Head of caudate nucleus (tissue), 42 donors: ENCODE data around the gene JMJD4.

Source experiments
- DNase-seq, 42 donors: peaks; one replicate each; pipeline versions ENCODE4 v3.0.0 to v3.0.0-alpha.2; 2020 to 2021; ENCODE audit warnings: mixed read lengths in 7 of 42
- intact Hi-C: fragments of 100-400 bp; cut with DNase I; formaldehyde crosslinking; loops from one replicate; pipeline ENCODE4 v1.15.0; 2022

The JMJD4 gene

GRCh38 chr1:227769936-227770494 is 34.9 kb upstream of the JMJD4 start:
- DNase-seq = no peak
- intact Hi-C loops = no loop called here

GRCh38 chr1:227769047-227769935 is 34.2 kb upstream of the JMJD4 start:
- intact Hi-C loops = no loop called here
- no peak for DNase-seq

- DNase-seq = peak in 1 of 42 donors; percentile 14
- intact Hi-C loops = no loop called here
Measured at GRCh38 chr1:227768640-227769039, 33.5 kb upstream of the JMJD4 start.

- DNase-seq = peak in 15 of 42 donors; percentile 21 to 65 (median 50)
- intact Hi-C loops = no loop called here
Measured at GRCh38 chr1:227768125-227768439, 33.0 kb upstream of the JMJD4 start.

- intact Hi-C loops = no loop called here
- DNase-seq = no peak
Measured at GRCh38 chr1:227767401-227768124, 32.5 kb upstream of the JMJD4 start.

- intact Hi-C loops = no loop called here
- DNase-seq = no peak
Measured at GRCh38 chr1:227766653-227767277, 31.7 kb upstream of the JMJD4 start.

GRCh38 chr1:227766015-227766634 is 31.0 kb upstream of the JMJD4 start:
- peak in 33 of 42 donors; percentile 38 to 89 (median 62) for DNase-seq
- intact Hi-C loops = no loop called here

- intact Hi-C loops = no loop called here
- DNase-seq = peak in 21 of 42 donors; percentile 32 to 81 (median 55)
Measured at GRCh38 chr1:227765261-227766014, 30.3 kb upstream of the JMJD4 start.

GRCh38 chr1:227764019-227764391 is 28.9 kb upstream of the JMJD4 start:
- intact Hi-C loops = no loop called here
- peak in 5 of 42 donors; percentile 36 to 55 (median 45) for DNase-seq

GRCh38 chr1:227763246-227764018 is 28.3 kb upstream of the JMJD4 start:
- peak in 41 of 42 donors; percentile 48 to 93 (median 76) for DNase-seq
- intact Hi-C loops = no loop called here

- intact Hi-C loops = no loop called here
- DNase-seq = peak; percentile 72 to 94 (median 87)
Measured at GRCh38 chr1:227762231-227762911, 27.3 kb upstream of the JMJD4 start.

GRCh38 chr1:227761621-227762230 is 26.6 kb upstream of the JMJD4 start:
- intact Hi-C loops = loop anchor here (2.0 kb wide), 1 partner anchor 185 kb away; the partner anchor contains the start of gene WNT9A
- no peak for DNase-seq

- intact Hi-C loops = loop anchor here (2.0 kb wide), 1 partner anchor 186 kb away; the partner anchor contains the start of gene WNT9A
- no peak for DNase-seq
Measured at GRCh38 chr1:227760377-227760776, 25.3 kb upstream of the JMJD4 start.

GRCh38 chr1:227759341-227760300 is 24.5 kb upstream of the JMJD4 start:
- intact Hi-C loops = loop anchor here (2.0 kb wide), 1 partner anchor 187 kb away; the partner anchor contains the start of gene WNT9A
- no peak for DNase-seq

GRCh38 chr1:227758366-227758765 is 23.3 kb upstream of the JMJD4 start:
- intact Hi-C loops = no loop called here
- DNase-seq = peak; percentile 60 to 96 (median 84)
